GM19438 (cell line): ENCODE data around the gene MIR17HG.
"Not testable (repeated sequence)": the region's sequence is repeated elsewhere in the genome, so short reads cannot be mapped to it uniquely, and the experiment has no call there.

ENCODE experiments used
- ATAC-seq: cut with Tn5 transposase; IDR thresholded peaks from one replicate; pipeline ENCODE4 v1.9.1; 2021; ENCODE audit warnings: low read depth; ENCODE audit not compliant: unreplicated experiment

The MIR17HG gene

DNA sequence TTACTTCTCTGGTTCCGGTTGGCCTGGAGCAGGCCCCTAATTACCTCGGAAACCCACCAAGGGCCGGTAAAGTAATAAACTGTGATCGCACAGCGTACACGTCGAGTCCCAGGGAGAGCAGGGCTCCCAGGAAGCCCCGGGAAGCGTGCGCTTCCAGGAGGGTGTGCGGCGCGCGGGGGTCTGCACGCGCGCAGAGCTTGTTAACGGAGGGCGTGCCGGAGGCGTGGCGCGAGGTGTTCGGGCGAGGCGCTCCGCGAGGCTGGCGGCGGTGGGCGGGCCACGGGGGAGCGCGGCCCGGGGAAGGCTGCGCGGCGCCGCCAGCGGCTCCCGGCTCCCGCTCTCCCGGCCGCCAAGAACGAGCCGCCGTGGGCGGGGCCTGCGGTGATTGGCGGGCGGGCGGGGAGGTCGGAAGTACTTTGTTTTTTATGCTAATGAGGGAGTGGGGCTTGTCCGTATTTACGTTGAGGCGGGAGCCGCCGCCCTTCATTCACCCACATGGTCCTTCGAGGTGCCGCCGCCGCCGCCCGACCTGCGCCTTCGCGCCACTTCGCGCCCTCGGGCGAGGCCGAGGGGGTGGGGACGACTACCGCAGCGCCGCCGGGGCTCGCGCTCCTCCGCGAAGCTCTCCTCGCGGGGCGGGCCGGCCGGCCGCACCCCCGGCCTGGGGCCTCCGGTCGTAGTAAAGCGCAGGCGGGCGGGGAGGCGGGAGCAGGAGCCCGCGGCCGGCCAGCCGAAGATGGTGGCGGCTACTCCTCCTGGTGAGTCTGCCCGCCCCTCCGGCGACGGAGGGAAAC is at the start of gene MIR17HG:
TSS of gene MIR17HG (plus strand) at position 486 of the 794 bp plus-strand sequence.
- peak; percentile 59 for ATAC-seq

DNA sequence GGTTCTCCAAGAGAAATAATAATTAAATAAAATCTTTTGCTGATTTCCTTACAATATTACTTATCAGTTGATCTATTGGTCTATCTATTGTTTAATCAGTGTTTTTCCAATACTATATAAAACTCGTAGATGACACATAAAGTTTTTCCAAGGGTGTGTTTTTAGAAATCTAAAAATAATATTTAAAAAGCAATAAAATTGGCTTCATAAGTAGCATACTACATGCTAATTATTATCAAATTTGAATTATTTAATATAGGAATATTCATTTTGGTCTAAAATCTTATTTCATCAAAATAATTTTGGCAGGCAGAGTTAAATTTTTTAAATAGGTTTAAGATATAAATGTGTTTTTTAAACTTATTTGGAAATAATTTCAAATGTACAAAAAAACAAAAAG is 49.4 kb upstream of the MIR17HG start:
- no peak for ATAC-seq

DNA sequence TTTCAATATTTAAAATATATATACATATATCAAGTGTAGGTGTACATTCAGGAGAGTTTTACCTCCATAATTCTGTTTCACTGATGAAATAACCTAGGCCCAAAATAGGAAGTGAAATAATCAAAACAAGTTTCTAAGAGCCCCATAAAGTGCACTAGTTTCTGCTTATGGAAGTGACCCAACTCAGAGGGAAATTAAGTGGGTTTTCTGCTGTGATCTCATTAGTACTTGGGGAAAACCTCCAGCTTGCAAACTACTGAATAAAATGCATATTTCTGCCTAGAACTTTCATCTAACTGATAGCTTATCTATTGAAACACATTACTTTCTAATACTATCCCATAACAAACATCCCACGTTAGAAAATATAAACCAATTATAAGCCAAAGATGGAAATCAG is 45.4 kb upstream of the MIR17HG start:
- ATAC-seq = no peak

DNA sequence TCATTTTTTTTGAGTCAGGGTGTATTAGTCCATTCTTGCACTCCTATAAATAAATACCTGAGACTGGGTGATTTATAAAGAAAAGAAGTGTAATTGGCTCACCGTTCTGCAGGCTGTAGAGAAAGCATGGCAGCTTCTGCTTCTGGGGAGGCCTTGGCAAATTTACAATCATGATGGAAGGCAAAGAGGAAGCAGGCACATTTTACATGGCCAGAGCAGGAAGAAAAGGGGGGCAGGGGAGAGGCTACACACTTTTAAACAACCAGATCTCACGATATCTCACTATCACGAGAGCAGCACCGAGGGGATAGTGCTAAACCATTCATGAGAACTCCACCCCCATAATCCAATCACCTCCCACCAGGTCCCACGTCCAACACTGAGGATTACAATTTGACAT is 44.5 kb upstream of the MIR17HG start:
- ATAC-seq = no peak

DNA sequence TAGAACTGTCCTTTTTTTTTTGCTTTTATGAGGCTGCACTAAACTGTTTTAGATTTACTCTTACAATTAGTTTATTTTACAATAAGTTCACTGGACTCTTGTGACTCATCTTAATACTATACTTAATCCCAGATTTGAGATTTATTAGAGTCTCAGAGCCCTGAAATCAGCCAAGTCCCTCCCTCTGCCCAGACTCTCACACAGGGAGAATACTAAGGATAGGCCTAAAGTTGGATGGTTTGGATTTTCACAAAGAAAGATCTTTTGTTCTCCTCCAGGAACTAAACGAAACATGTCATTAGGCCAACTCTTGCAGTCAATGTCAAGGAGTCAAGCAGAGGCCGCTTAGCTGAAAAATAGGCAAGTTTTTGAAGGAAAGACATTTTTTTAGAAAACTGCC is 42.7 kb upstream of the MIR17HG start:
- no peak for ATAC-seq

DNA sequence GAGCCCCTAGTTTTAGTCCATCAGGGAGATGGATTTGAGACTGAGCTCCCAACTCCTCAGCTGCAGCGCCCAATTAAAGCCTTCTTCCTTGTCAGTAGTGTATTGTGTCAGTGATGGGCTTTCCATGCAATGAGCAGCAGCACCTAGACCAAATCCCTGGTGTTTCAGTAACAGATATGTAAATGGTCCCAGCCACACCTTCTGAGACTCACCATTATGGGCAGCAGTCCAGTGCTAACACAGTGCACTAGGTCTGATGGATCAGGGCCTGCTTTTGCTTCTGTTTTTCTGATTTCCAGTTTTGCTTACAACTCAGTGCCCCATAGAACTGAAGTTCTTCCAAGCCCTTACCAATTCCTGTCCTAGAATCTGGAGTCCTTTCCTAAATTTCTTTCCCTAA is 41.8 kb upstream of the MIR17HG start:
- ATAC-seq = no peak

DNA sequence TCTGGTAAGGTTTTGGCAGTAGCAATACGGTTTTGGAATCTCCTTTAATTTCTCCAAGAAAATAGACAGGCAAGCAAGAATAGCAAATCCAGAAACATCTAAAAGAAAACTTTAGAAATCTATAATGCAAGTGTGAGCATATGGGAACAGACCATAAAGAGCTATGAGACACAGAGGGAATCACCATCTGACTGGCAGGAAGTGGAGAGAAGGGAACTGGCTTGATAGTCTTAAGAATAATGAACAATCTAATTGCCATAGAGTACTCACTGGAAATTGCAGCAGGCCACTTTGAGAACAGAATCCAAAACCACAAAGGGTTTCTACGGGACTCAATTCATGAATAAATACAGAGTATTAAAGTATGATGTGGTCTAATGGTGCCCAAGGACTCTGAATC is 39.6 kb upstream of the MIR17HG start:
- ATAC-seq = no peak

DNA sequence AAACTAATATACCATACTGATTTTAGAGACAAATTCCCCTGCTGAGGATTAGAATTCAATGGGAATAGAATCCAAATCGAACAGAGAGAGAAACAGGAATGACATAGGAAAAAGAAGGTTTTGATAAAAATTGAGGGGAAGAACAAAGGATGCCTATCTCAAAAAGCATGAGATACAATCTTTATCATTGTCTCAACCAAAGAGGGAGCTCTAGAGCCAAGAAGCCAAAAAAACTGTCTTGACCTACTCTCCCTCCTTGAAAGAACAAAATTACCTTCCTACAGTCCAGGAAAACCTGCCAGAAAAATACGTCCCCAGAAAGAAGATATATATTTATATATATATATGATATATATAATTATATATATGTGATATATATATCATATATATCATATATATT is 39.2 kb upstream of the MIR17HG start:
- ATAC-seq = no peak

DNA sequence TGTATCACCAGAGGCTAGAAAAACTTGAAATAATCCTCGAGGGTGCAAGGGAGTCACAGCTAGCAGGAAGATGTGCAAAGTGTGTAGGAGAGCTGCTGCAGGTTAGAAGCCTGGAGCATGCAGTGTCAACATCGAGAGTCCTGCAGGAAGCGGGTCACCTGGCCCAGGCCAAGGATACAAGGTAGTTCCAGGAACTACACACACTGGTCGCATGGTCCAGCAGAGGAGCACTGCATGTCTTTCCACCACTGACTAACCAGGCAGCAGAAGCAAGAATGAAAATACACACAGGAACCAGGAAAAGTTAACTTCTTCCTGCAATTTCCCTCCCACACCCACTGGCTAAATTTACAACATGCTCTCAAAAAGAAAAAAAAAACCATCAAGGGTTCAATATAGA is 36.0 kb upstream of the MIR17HG start:
- no peak for ATAC-seq

DNA sequence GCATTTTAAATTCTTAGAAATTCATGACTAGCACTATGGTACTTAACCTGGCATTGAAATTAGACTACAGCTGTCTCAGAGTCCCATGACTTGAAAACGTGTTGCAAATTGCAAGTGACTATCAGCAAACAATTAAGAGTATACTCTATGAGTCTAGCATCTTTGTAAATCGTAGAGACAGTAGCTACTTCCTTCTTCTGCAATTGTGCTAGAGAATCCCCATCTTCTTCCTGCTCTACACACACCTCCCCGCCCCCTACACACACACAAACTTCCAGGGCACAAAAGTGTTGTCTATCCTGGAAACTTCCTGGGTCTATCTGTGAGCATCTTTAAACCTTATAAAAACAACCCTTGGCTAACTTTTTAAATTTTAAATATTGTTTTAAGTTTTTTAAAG is 35.2 kb upstream of the MIR17HG start:
- ATAC-seq = no peak

DNA sequence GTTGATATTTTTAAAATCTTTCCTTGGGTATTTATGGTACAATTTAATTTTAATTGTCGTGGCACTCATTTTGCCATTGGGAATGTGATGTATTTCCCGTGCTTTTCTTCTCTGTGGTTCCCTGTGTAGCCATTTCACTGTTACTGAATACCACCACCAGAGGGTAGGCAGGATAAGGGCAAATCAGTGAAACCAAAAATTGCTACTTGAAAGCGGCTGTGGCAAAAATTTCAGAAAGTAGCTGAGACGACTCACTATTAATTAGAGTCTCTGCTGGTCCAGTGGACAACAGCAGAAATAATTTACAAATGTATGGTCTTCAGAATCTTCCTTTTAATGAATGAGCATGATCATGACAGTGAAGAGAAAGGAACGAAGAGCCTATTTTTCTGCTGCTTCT is 34.4 kb upstream of the MIR17HG start:
- ATAC-seq = peak; percentile 86

DNA sequence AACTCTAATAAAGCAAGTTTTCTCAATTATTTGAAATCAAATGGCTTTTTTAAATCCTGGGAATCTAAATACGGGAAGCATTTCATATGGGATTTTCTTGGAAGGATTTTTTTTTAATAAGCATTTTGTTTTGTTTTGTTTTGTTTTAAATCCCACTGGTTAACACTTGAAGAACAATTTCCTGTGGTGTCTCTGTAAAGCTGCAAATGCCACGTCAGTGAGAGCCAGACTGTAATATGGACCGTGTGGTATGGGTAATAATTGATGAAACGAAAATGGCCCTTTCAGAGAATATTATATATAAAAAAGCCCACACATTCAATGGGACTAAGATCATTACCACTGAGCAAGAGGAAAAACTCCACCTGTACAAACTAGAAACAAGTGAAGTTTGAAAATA is 33.9 kb upstream of the MIR17HG start:
- peak; percentile 84 for ATAC-seq

DNA sequence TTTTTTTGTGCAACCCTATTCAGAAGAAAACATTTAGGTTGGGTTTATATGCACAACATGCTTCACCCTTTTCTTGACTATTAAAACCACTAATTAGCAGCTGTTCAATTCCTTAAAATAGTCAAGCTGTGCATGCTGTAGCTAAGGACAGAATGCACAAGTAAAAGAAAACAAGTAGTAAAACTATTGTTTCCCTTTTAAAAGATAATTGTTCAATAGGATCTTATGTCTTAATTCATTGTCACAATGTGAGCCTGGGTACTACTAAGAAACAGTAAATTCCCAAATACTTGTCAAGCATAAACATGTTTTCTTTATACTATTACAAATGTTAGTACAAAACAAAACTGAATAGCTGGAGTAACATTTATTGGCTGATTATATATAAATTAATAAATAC is 32.6 kb upstream of the MIR17HG start:
- no peak for ATAC-seq

DNA sequence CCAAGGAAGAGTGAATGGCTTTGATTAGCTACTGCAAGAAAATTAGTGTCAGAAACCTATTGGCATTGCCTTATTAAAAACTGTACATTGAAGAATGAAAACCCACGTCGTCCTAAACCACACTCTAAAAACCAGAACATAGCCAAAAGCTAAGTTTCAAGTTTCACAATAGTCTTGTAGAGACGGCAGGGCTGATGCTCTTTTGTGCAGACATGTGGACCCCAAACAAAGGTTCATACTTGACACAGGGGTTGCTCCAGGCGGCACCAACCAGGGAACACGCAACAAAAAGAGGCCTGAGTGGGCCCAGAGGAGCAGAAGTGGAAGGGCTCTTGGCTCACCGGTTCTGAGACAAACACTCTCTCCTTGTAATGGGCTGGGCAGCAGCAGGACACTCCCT is 28.6 kb upstream of the MIR17HG start:
- peak; percentile 51 for ATAC-seq

DNA sequence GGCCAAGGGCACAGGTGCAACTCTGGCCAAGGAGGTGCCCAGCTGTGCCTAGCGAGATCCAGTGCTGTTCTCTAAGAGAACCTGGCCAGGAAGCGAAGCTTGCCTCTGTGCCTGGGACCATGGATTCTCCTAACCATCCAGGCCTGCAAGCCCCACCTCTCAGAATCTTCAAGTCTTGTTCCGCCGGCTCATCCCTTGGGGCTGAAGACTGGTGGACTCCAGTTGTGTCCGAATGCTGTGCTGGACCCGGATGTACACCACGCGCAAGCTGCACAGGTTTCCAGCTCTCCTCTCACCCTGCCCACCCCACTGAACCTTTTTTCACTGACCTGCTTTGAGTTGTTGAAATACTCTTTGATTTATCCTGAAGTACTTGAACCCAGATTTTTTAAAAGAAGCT is 27.5 kb upstream of the MIR17HG start:
- no peak for ATAC-seq

DNA sequence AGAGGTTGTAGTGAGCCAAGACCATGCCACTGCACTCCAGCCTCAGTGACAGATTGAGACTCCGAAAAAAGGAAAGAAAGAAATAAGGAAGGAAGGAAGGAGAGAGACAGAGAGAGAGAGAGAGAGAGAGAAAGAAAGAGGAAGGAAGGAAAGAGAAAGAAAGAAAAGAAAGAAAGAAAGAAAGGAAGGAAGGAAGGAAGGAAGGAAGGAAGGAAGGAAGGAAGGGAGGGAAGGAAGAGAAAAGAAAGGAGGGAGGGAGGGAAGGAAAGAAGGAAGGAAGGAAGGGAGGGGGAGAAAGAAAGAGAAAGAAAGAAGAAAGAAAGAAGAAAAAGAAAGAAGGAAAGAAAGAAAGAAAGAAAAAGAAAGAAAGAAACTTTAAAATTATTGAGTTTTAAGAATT is 26.5 kb upstream of the MIR17HG start:
- ATAC-seq = not testable (repeated sequence)

DNA sequence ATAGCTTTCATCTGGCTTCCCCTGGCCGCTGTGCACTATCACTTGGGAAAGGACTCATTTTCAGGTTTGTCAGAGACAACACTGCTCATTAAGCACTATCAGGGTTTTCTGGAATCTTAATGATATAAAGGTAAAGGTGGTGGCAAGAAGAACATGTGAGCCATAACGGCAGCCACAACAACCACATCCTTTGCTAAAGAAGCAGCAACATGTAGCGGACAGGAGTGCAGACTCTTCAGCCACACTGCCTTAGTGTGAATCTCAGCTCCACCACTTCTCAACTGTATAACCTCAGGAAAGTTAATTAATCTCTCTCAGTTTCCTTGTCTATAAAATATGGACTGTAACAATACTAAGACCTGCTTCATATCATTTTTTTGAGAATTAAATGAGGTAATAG is 24.1 kb upstream of the MIR17HG start:
- no peak for ATAC-seq

DNA sequence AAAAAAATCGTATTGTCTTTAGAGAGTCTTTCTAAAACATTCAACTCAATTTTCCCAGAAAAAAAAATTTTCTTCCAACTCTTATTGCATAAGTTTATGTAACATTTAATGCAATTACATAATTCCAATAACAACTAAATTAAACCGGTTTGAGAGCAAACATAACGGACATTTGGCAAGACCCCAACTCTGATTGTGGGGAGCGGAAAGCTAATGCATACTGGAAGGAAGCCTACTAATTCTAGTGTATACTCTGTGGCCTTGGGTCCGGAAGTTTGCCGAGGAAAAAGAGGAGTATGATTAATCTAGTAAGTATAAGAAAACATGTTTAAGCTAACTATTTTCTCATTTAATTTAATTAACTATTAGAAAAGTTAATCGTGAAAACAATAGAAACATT is 21.3 kb upstream of the MIR17HG start:
- ATAC-seq = no peak

DNA sequence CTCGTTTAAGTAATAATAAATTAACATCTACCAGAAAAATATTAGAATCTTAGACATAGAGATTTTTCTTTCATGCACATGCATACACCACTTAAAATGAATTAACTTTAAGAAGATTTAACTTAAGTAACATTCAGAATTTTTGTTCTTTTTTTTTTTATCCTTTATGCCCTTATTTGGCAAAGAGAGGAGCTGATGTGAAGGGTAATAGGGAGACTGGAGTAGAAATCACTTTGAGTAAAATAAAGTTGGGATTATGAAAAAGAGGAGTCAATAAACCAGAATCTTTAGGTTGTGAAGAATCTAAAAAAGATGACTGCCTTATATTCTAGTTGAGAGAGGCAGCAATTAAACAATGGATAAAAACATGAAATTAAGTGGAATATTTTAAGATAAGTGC is 18.8 kb upstream of the MIR17HG start:
- no peak for ATAC-seq

DNA sequence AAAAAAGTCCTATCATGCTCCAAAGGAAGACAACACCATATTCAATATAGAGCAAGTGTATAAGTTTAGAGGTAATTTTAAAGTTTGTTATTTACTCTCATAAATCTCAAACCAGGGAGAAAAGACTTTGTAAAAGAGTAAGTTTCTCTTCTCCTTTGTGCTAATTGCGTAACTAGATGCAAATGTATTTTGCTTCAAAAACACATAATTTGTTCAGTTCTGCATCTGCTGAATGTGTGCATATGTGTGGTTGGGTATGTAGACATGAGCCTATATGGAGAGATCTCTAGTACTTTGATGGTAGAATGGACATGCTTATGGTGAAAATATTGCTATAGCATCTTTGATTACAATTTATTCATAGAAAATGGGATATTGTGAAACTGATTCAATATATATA is 17.8 kb upstream of the MIR17HG start:
- no peak for ATAC-seq

DNA sequence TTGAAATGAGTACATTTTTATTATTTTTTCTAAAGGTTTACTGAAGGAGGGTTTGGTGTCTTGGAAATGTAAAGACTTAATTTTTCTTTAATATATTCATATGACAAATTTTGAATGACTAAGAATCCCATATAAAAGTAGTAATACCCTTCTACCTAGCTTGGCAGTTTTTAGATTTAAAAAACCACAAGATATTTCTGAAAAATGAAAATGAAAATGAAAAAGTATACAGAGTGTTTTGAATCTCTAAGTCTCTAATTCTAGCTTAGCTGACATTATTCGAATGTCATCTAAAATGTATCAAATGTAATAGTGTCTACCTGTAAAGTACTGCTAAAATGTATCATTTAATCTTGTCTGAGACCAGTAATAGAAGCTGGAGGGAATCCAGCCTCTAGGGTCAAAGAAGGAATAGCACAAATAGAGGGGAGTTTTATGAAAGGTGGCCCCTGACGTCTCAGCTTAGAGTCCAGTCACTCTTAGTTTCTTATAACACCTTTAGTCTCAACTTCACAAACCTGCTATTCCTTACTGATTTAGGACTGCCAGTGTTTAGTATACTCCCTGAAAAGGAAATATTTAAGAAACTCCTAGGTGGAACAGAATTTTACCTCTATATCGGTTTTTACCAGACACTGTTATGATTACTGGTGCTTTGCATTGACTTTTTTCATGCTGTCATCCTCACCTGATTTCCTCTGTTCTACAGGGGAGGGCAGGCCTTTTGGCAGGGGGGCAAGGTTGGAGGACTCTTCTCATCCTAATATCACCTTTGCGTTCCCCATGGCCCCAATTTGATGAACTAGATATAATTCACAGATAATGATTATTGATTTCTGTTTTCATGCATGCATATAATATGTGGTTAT is 16.2 kb upstream of the MIR17HG start:
- peak; percentile 83 for ATAC-seq

DNA sequence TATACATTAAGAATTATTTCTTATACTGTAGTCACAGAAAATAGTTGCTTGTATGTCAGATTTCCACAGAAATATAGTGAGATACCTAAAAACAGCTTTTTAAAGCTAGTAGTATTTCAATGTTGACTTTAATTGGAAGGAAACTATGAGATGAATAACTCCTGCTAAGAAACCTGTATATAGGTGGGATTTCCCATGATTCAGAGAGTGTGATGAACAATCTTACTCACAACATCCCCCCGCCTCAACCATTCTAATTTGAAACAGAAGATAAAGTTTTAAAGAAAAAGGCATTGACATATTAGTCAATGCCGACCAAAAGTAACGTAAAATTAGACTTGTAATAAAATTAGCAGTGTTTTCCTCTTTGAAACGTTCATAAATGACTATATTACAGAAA is 1.4 kb upstream of the MIR17HG start:
- ATAC-seq = no peak
